OCI-LY1 (cell line): Measurements from ENCODE around the gene SAT2.

Experiments
- CTCF ChIP-seq: fragments of 200-600 bp; sonication (generic), shearing (Covaris generic); IDR thresholded peaks from 2 replicates; pipeline ENCODE4 v1.5.1; 2017; ENCODE audit warnings: mild to moderate bottlenecking, antibody characterized with exemption, low read length, moderate library complexity, mixed read lengths
- EZH2 ChIP-seq: fragments of 200-600 bp; sonication (generic), shearing (Covaris generic); IDR thresholded peaks from 2 replicates; pipeline ENCODE4 v1.8.0; 2017; ENCODE audit warnings: borderline replicate concordance, mixed run types, mild to moderate bottlenecking, antibody characterized with exemption, low read length, moderate library complexity, mixed read lengths

- TF ChIP-seq CTCF: no peak
- no peak for TF ChIP-seq EZH2
Observed at GRCh38 chr17:7651097-7651664, 23.6 kb upstream of the SAT2 start.
